HG03469 (cell line): ENCODE results near the gene SPECC1.
"Not testable (repeated sequence)": the region's sequence is repeated elsewhere in the genome, so short reads cannot be mapped to it uniquely, and the experiment has no call there.

Source experiments
- ATAC-seq: cut with Tn5 transposase; IDR thresholded peaks from one replicate; pipeline ENCODE4 v1.9.1; 2021; ENCODE audit warnings: mild to moderate bottlenecking, moderate library complexity, moderate number of reproducible peaks; ENCODE audit not compliant: unreplicated experiment

Gene SPECC1

DNA sequence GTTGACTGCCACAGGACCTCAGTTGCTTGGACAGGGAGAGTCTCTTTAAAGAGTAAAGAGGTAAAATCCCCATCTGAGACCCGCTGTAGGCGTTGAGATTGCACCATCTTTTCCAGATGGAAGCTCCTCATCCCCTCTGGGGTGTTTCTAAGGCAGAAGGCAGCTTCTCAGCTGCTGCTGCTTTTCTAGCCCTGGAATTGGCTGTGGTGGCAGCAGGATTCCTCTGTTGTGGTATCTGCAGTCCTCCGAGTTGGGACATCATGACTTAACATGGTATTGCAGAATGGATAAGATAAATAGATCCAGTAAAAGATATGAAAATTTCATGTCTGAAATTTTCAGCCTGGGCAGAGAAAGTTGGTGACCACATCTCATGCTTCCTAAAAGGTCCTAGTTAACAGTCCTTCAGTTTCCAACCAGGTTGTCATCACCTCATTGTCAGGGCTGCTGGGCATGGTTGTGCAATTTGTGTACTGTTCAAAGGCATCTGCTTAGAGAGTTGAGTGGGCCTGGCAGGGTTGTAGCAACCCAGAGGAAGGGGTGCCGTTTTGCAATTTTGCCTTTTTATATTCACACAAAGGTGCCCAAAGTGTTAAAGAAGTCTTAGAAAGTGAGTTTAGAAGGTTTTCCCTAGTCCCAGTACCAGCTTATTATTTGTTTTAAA, 150.4 kb downstream of the SPECC1 start:
- no peak for ATAC-seq

DNA sequence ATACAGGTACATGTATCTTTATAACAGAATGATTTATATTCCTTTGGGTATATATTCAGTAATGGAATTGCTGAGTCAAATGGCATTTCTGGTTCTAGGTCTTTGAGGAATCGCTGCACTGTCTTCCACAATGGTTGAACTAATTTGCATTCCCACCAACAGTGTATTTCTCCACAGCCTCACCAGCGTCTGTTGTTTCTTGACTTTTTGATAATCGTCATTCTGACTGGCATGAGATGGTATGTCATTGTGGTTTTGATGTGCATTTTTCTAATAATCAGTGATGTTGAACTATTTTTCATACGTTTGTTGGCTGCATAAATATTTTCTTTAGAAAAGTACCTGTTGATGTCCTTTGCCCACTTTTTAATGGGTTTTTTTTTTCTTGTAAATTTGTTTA, 156.4 kb downstream of the SPECC1 start:
- not testable (repeated sequence) for ATAC-seq

DNA sequence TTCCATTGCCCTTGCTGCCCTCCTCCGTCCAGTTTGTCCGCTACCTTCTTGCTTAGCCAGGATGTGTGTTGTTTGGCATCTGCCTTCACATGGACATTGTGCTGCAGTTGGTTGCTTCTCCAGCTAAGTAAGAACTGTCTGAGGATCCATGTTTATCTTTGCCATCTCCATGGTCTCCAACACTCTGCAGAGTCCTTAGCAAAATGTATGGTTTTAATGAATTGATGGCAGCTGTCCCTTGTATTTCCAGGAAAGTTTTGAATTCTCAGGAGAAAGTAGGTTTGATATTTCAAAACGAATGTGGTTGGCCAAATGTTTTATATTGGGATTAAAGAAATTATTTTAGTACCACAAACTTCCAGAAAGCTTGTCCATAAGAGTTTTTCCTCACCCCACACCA, 160.9 kb downstream of the SPECC1 start:
- no peak for ATAC-seq

GRCh38 chr17:20171741-20172365, 162.7 kb downstream of the SPECC1 start:
- ATAC-seq: no peak

DNA sequence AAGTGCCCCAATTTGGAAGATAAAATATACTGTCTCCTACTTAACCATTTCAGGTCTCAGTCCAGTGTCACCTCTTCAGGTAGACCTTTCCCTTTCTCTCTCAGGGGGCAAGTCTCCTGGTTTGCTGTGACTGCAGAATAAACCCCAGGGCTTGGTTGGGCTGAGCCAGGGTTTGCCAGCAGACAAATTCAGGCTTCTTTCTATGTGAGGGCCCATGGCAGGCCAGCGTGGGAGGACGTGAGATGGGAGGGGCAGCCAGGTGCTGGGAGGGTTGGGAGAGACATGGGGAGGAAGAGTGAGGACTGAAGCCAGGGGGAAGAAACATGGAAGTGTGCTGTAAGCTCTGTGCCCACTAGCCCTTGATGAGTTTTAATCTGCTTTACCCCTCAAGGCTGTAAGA, 163.2 kb downstream of the SPECC1 start:
- no peak for ATAC-seq

DNA sequence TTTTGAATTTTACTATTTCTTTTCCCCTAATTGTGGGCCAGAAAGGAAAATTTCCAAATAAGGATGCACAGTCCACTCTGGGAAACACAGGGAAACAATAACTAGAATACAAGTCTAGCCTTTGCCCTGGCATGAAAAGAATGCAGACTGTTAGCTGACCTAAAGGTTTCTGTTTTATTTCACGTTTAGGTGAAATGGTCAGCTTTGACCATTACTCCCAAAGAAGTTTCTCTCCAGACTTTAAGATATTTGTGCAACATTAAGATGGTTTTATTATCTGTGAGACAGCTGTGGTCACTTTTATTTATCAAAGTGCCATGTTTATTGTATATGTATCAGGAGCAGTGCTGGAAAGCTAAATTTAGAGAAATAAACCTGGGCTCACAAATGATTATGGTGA, 163.9 kb downstream of the SPECC1 start:
- ATAC-seq: no peak

GRCh38 chr17:20174588-20175265, 165.6 kb downstream of the SPECC1 start:
- ATAC-seq: no peak

GRCh38 chr17:20179041-20179440, 169.9 kb downstream of the SPECC1 start:
- no peak for ATAC-seq

- ATAC-seq: no peak
Measured at GRCh38 chr17:20180661-20181060, 171.5 kb downstream of the SPECC1 start.

- ATAC-seq: no peak
Measured at GRCh38 chr17:20184181-20184580, 175.0 kb downstream of the SPECC1 start.

DNA sequence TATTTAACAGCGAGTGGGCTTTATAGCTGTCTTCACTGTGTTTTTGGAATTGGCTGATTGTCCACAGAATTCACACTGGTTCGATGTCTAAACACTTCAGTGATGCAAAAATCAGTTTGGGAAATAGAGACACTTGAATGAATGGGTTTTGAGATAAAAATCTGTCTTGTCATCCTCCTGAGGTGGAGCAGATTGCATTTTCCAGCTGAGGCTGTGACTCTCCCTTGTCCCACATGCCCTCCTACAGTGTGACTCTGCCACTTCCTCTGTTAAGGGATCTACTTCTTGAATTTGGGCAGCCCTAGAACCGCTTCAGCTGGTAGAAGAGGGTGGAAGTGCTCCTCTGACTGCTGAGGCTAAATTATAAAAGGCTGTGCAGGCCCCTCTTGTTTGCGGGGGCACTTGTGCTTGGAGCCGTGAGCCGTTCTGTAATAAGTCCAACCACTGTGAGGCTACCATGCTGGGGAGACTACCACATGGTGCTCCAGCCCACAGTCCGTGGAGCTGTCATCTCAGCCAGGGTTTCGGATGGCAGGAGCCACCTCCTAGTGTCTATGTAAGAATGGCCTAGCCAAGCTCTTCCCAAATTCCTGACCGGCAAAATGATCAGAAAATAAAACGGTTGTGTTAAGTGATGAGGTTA, 175.9 kb downstream of the SPECC1 start:
- ATAC-seq: no peak

- no peak for ATAC-seq
Measured at GRCh38 chr17:20187049-20187448, 177.9 kb downstream of the SPECC1 start.

DNA sequence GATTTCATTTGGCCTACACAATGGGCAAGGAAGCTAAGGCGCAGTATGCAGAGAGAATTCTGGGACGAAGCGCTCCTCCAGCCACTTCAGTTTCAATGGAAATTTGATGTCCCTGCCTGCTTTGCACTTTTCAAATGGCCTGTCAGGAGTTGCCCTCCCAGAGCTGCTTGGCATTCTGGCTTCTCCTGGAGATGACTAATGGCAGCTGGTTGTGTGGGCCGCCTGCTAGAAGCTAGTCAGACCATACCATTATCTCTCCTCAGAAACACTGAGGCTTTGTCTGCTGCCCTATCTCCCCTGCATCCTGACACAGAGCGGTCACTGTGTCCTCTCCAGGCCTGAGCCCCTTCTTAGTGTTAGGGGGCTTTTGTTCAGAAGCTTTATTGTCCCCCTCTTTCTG, 180.1 kb downstream of the SPECC1 start:
- ATAC-seq: no peak

DNA sequence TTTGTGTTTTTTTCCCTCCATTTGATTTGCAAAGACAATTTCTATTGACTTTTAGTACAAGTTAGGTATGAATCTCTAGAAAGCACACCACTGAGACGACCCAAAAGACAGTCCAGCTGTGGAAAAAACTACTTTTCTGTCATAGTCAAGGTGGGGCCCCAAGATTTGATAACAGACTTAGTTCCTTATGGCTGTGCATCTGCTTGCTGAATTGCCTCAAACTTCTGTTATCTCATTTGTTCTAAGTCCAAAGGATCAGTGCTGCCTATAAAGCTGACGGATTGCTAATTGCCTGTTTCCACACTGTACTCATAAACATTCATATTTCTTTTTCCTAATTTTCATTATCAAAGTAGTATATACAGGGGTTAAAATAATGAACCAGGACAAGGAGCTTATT, 180.8 kb downstream of the SPECC1 start:
- no peak for ATAC-seq

DNA sequence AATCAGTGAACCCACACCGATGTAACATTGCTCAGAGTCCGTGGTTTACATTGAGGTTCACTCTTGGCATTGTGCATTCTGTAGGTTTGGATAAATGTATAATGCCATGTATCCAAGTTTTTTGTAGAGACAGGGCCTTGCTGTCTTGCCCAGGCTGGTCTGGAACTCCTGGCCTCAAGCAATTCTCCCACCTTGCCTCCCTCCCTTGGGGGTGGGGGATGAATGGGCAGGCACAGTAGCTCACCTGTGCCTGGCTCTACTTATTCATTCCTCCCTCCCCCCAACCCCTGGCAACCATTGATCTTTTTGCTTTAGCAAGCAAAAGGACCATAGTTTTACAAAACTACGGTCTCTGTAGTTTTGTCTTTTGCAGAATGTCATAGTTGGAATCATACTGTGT, 181.4 kb downstream of the SPECC1 start:
- ATAC-seq: no peak

DNA sequence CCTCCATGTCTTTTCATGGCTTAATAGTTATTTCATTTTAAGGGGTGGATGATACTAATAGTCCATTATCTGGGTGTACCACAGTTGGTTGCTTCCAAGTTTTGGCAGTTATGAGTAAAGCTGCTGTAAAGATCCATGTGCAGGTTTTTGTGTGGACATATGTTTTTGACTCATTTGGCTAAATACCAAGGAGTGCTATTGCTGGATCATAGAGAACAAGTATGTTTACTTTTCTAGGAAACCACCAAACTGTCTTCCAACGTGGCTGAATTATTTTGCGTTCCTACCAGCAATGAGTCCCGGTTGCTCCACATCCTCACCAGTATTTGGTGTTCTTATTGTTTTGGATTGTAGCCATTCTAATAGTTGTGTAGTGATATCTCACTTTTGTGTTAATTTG, 181.9 kb downstream of the SPECC1 start:
- ATAC-seq: no peak

DNA sequence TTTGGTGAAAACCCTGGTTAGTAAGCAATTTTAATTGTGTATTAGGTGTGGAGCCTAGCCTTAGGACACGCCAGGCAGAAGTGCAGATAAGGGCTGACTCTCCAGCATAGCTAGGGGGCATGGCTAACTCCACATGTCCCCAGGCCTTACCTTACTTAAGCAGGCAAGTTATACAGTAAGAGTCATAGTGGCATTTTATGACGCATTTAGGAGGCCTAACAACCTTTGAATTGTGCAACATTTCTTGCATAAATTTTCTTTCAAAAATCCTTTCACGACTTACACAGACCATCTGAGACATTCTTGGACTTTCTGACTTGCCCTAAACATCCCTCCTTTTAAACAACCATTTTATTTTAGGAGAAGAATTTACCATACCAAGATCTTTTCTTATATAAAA, 187.1 kb downstream of the SPECC1 start:
- ATAC-seq: not testable (repeated sequence)

DNA sequence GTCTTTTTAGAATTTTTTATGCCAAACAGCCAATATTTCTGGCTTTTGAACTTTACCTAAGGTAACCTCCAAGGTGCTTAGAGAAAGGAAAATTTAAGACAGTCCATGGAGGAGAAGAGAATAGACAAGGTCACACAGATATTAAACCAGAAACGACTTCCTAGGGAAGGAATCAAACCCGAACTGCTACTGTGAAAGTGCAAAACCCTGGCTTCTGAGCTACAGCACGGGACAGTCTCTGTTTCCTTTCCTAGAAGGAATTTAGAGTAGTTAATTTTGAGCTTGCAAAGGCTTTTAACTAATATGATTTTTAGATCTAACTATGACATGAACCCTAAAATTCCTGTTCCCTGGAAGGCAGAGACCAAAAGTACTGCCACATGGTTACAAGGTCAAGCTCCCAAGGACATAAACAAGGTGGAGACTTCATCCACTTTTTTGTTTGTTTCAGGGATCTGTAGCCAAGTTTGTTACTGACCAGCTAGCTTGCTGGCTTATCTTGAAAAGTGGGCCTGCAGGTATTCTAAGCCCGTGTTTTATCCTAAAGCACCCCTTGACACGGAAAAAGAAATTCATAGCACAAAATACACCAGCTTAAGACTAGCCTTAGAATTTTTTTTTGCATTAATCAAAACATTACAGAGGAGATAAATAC, 188.2 kb downstream of the SPECC1 start:
- ATAC-seq: no peak

GRCh38 chr17:20200016-20200795, 191.0 kb downstream of the SPECC1 start:
- no peak for ATAC-seq

DNA sequence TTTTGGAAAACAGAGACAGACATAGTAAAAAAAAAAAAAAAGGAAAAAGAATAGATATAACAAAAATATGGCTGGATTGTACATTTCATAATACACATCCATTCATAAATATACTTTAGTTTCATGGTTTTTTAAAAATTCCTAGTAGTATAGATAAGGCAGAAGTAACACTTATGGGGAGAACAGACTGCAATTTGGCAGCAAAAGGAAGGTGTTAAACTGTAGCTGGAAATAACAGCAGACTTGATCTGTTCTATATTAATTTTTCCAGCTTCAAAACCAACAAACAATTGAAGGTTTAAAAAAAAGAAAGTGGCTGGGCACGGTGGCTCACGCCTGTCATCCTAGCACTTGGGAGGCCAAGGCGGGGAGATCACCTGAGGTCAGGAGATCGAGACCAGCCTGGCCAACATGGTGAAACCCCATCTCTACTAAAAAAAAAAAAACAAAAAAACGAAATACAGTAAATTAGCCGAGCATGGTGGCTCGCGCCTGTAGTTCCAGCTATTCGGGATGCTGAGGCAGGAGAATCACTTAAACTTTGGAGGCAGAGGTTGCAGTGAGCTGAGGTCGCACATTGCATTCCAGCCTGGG, 191.8 kb downstream of the SPECC1 start:
- no peak for ATAC-seq
